ENCODE data around the gene RPGRIP1. TPM values are rescaled to one million over a fixed set of nuclear protein-coding genes. Genes with fewer than 3 reads are reported as not detected.

RPGRIP1 gene
- under 1 TPM in 1 of 4 donors, not detected in 3; 0.14 TPM for total RNA-seq

GRCh38 chr14:21279783-21280182, at the start of gene RPGRIP1:
Gene RPGRIP1 (plus strand): TSS chr14:21280083. CDS start chr14:21287977, 7,894 bp downstream.
- intact Hi-C loops (cut with DNase I; ENCODE audit: low total_unique reads), result no loop called here
- DNase-seq, result no peak
- H3K9me3 ChIP-seq, result no peaks in the 10 kb centered on the region
- H3K27me3 ChIP-seq, result no peaks in the 10 kb centered on the region
- no peak within 1 kb of the TSS for H3K27ac ChIP-seq
- no peaks in the 10 kb centered on the region for H3K36me3 ChIP-seq
- no peak for TF ChIP-seq POLR2A (IDR thresholded peaks at IDR 0.05)
- TF ChIP-seq, protein P1, sequence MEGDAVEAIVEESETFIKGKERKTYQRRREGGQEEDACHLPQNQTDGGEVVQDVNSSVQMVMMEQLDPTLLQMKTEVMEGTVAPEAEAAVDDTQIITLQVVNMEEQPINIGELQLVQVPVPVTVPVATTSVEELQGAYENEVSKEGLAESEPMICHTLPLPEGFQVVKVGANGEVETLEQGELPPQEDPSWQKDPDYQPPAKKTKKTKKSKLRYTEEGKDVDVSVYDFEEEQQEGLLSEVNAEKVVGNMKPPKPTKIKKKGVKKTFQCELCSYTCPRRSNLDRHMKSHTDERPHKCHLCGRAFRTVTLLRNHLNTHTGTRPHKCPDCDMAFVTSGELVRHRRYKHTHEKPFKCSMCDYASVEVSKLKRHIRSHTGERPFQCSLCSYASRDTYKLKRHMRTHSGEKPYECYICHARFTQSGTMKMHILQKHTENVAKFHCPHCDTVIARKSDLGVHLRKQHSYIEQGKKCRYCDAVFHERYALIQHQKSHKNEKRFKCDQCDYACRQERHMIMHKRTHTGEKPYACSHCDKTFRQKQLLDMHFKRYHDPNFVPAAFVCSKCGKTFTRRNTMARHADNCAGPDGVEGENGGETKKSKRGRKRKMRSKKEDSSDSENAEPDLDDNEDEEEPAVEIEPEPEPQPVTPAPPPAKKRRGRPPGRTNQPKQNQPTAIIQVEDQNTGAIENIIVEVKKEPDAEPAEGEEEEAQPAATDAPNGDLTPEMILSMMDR (IDR thresholded peaks at IDR 0.05), result no peak
- H3K4me1 ChIP-seq, result no peaks in the 10 kb centered on the region
- no peak within 1 kb of the TSS for H3K4me3 ChIP-seq

GRCh38 chr14:21231020-21231652, 48.7 kb upstream of the RPGRIP1 start:
- no peak overlapping the region for H3K27ac ChIP-seq
- intact Hi-C loops (cut with DNase I; ENCODE audit: low total_unique reads), result no loop called here
- H3K4me3 ChIP-seq, result no peak overlapping the region
- no peaks in the 10 kb centered on the region for H3K9me3 ChIP-seq
- no peaks in the 10 kb centered on the region for H3K36me3 ChIP-seq
- no peaks in the 10 kb centered on the region for H3K27me3 ChIP-seq
- TF ChIP-seq POLR2A (IDR thresholded peaks at IDR 0.05), result no peak
- TF ChIP-seq, protein P1 (IDR thresholded peaks at IDR 0.05), result no peak
- DNase-seq, result no peak
- H3K4me1 ChIP-seq, result peaks cover 0 to 7% of the 10 kb centered on the region in 2 donors

DNA sequence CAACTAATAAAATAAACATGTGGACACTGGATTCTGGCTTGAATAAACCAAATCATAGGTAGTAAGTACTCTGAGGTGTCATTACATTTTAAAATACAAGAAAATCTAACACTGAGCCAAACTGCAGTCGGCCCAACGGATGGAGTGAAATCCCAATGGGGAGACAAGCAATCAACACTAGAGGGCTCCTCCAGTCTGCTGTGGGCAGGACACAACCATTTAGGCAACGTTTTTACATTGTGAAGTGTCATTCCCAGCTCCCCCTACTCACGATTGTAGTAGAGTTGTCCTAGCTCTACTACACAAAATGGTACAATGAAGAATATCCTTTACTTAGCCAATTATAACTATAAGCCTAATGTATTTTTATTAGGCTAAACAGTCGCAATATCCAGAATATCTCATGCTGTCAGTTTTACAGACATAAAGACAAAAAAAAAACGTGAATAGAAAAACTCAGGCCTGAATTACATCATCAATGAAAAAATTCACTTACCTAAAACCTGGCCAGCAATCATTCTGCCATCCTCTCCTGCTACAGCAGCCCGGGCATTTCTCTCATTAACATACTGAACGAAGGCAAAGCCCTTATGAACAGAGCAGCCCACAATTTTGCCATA, 46.3 kb upstream of the RPGRIP1 start:
- H3K4me3 ChIP-seq, result no peak overlapping the region
- H3K27ac ChIP-seq, result no peak overlapping the region
- H3K9me3 ChIP-seq, result no peaks in the 10 kb centered on the region
- peaks cover 3 to 8% of the 10 kb centered on the region in 2 donors for H3K4me1 ChIP-seq
- no peaks in the 10 kb centered on the region for H3K27me3 ChIP-seq
- TF ChIP-seq, protein P1 (IDR thresholded peaks at IDR 0.05), result no peak
- TF ChIP-seq POLR2A (IDR thresholded peaks at IDR 0.05), result no peak
- no peaks in the 10 kb centered on the region for H3K36me3 ChIP-seq
- intact Hi-C loops (cut with DNase I; ENCODE audit: low total_unique reads), result no loop called here
- DNase-seq, result no peak

DNA sequence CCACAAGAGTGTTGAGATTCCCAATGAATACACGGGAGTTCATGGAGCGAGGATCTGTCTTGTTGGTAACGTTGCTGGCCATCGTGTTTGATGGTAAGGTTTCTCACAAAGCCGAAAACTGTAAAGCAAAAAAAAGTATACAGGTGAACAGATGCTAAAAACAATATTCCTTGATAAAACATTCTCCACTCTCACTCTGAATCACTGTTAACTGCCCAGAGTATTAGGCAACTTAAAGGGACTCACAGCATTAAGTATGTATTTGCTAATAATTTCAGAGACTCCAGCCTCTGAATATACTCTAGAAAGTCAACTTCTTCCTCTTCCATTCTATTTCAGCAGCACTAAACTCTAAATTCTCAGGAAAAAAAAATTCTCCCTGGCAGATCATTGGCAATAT, 45.8 kb upstream of the RPGRIP1 start:
- H3K27ac ChIP-seq, result no peak overlapping the region
- DNase-seq, result no peak
- H3K36me3 ChIP-seq, result no peaks in the 10 kb centered on the region
- no peak overlapping the region for H3K4me3 ChIP-seq
- intact Hi-C loops (cut with DNase I; ENCODE audit: low total_unique reads), result no loop called here
- no peaks in the 10 kb centered on the region for H3K9me3 ChIP-seq
- H3K4me1 ChIP-seq, result peaks cover 3 to 8% of the 10 kb centered on the region in 2 donors
- TF ChIP-seq, protein P1 (IDR thresholded peaks at IDR 0.05), result no peak
- no peak for TF ChIP-seq POLR2A (IDR thresholded peaks at IDR 0.05)
- no peaks in the 10 kb centered on the region for H3K27me3 ChIP-seq

Measured in uterus (tissue), 4 donors.